SK-N-SH (cell line): ENCODE results near the gene TMEM126B. TPM values are rescaled to one million over a fixed set of nuclear protein-coding genes. Genes with fewer than 3 reads are reported as not detected.

ENCODE experiments used
- CTCF ChIA-PET: fragments of 300-600, 350-600 bp; formaldehyde crosslinking; extraction: SDS; loops from one replicate; lab custom pipeline; 2021; lab: Yijun Ruan, JAX
- POLR2A ChIA-PET: fragments of 350-600 bp; sonication (Branson Sonifier 250); formaldehyde crosslinking; extraction: SDS; loops from one replicate; lab custom pipeline; 2020; ENCODE audit warnings: antibody characterized with exemption, inconsistent platforms; lab: Yijun Ruan, JAX
- DNase-seq: peaks from one replicate; pipeline ENCODE4 v3.0.0; 2012
- H2AFZ ChIP-seq: fragments of 200-600 bp; sonication (generic); 2 replicates; pipeline ENCODE4 v1.8.1; 2016; ENCODE audit warnings: antibody characterized with exemption, mild to moderate bottlenecking, low read depth
- H3F3A ChIP-seq: fragments of 200-600 bp; sonication (generic); replicated peaks from 2 replicates; pipeline ENCODE3; 2016; ENCODE audit warnings: antibody characterized with exemption, mild to moderate bottlenecking; ENCODE audit not compliant: insufficient read depth
- H3K27ac ChIP-seq, 2 experiments: fragments of 200-500 bp in 1 of 2; fragments of 200-600 bp in 1 of 2; sonication (Bioruptor generic) in 1 of 2; sonication (generic), shearing (Covaris generic) in 1 of 2; 2 replicates each; pipeline versions ENCODE4 v1.5.1 to v1.6.1; 2014 to 2016; ENCODE audit warnings: low read depth in 2 of 2, inconsistent platforms in 1 of 2, low read length in 1 of 2, mild to moderate bottlenecking in 1 of 2, mixed read lengths in 1 of 2
- H3K27me3 ChIP-seq: fragments of 200-600 bp; sonication (generic), shearing (Covaris generic); 2 replicates; pipeline ENCODE4 v1.6.1; 2016; ENCODE audit warnings: mixed run types; ENCODE audit not compliant: insufficient read depth
- H3K36me3 ChIP-seq, 2 experiments: fragments of 200-500 bp in 1 of 2; fragments of 200-600 bp in 1 of 2; sonication (Bioruptor generic) in 1 of 2; sonication (generic) in 1 of 2; replicated peaks in 1 of 2; 2 replicates each; pipeline versions ENCODE3 to v1.5.1; 2014 to 2016; ENCODE audit warnings: low read length in 1 of 2, mild to moderate bottlenecking in 1 of 2; ENCODE audit not compliant: insufficient read depth in 2 of 2, control insufficient read depth in 1 of 2
- H3K4me1 ChIP-seq, 2 experiments: fragments of 200-500 bp in 1 of 2; fragments of 200-600 bp in 1 of 2; sonication (Bioruptor generic) in 1 of 2; sonication (generic), shearing (Covaris generic) in 1 of 2; 2 replicates each; pipeline versions ENCODE4 v1.5.1 to v1.6.1; 2014 to 2016; ENCODE audit warnings: low read depth in 1 of 2, low read length in 1 of 2, mixed run types in 1 of 2; ENCODE audit not compliant: insufficient read depth in 2 of 2, control insufficient read depth in 1 of 2
- H3K4me2 ChIP-seq: fragments of 200-600 bp; sonication (generic), shearing (Covaris generic); 2 replicates; pipeline ENCODE4 v1.6.1; 2017; ENCODE audit warnings: mixed run types
- H3K4me3 ChIP-seq, 2 experiments: fragments of 200-500 bp in 1 of 2; fragments of 200-600 bp in 1 of 2; sonication (Bioruptor generic) in 1 of 2; sonication (generic), shearing (Covaris generic) in 1 of 2; 2 replicates each; pipeline versions ENCODE4 v1.5.1 to v1.8.1; 2014 to 2016; ENCODE audit warnings: low read depth in 2 of 2, inconsistent platforms in 1 of 2, low read length in 1 of 2, mild to moderate bottlenecking in 1 of 2, mixed read lengths in 1 of 2, moderate library complexity in 1 of 2
- H3K79me2 ChIP-seq: fragments of 200-600 bp; sonication (generic); 2 replicates; pipeline ENCODE4 v1.8.1; 2017; ENCODE audit warnings: mild to moderate bottlenecking; ENCODE audit not compliant: insufficient read depth
- H3K9ac ChIP-seq: fragments of 200-600 bp; sonication (generic); 2 replicates; pipeline ENCODE4 v1.6.1; 2017; ENCODE audit warnings: mixed run types
- H3K9me2 ChIP-seq: fragments of 200-600 bp; sonication (generic); 2 replicates; pipeline ENCODE4 v1.6.1; 2017; ENCODE audit warnings: mixed run types
- H3K9me3 ChIP-seq: fragments of 200-600 bp; sonication (generic); 2 replicates; pipeline ENCODE4 v1.6.1; 2017; ENCODE audit warnings: mixed run types, mild to moderate bottlenecking, moderate library complexity
- H4K20me1 ChIP-seq: fragments of 200-600 bp; sonication (generic); 2 replicates; pipeline ENCODE4 v1.6.1; 2017; ENCODE audit warnings: mild to moderate bottlenecking, mixed run types; ENCODE audit not compliant: insufficient read depth
- EP300 ChIP-seq, 2 experiments: IDR thresholded peaks; 2 replicates each; pipeline versions ENCODE4 v1.4.0 to v1.6.1; 2012; ENCODE audit warnings: borderline replicate concordance in 1 of 2, low read depth in 1 of 2, low read length in 1 of 2
- EZH2phosphoT487 ChIP-seq: fragments of 200-600 bp; sonication (generic); IDR thresholded peaks from 2 replicates; pipeline ENCODE4 v1.6.1; 2017; ENCODE audit warnings: low read depth, mixed run types, mild to moderate bottlenecking, antibody characterized with exemption, moderate library complexity, borderline replicate concordance
- FOXJ3 ChIP-seq: sonication (generic); formaldehyde crosslinking; IDR thresholded peaks from 2 replicates; pipeline ENCODE4 v1.5.1; 2020; ENCODE audit warnings: mild to moderate bottlenecking, missing genetic modification reagents
- GABPA ChIP-seq: IDR thresholded peaks from 2 replicates; pipeline ENCODE4 v1.4.0; 2012; ENCODE audit warnings: low read depth, mild to moderate bottlenecking
- GATA2 ChIP-seq: sonication (generic); formaldehyde crosslinking; IDR thresholded peaks from 2 replicates; pipeline ENCODE4 v1.5.0; 2020; ENCODE audit warnings: mild to moderate bottlenecking, missing genetic modification reagents
- JUND ChIP-seq: IDR thresholded peaks from 2 replicates; pipeline ENCODE4 v1.4.0; 2012
- MEF2A ChIP-seq: IDR thresholded peaks from 2 replicates; pipeline ENCODE4 v1.4.0; 2012; ENCODE audit warnings: low read depth, borderline replicate concordance
- MXI1 ChIP-seq: IDR thresholded peaks from 2 replicates; pipeline ENCODE4 v1.6.1; 2012; ENCODE audit warnings: mild to moderate bottlenecking, low read depth, low read length, improper control_type of control experiment
- NFIC ChIP-seq: IDR thresholded peaks from 2 replicates; pipeline ENCODE4 v1.4.0; 2012; ENCODE audit warnings: borderline replicate concordance
- RCOR1 ChIP-seq: fragments of 150-350 bp; IDR thresholded peaks from 2 replicates; pipeline ENCODE4 v1.6.1; 2017; ENCODE audit warnings: antibody characterized with exemption, low read length
- REST ChIP-seq: IDR thresholded peaks from 2 replicates; pipeline ENCODE4 v1.6.1; 2012; ENCODE audit warnings: mild to moderate bottlenecking, low read depth, low read length, moderate library complexity
- RXRA ChIP-seq: IDR thresholded peaks from 2 replicates; pipeline ENCODE4 v1.4.0; 2012; ENCODE audit warnings: low read depth, mild to moderate bottlenecking, borderline replicate concordance
- SIN3A ChIP-seq: IDR thresholded peaks from 2 replicates; pipeline ENCODE4 v1.6.1; 2012; ENCODE audit warnings: low read depth, mild to moderate bottlenecking, low read length, moderate library complexity, borderline replicate concordance
- TCF12 ChIP-seq: IDR thresholded peaks from 2 replicates; pipeline ENCODE4 v1.4.0; 2012
- YY1 ChIP-seq: IDR thresholded peaks from 2 replicates; pipeline ENCODE4 v1.4.0; 2012; ENCODE audit warnings: low read depth, mild to moderate bottlenecking
- WGBS: methylation state at CpG from one replicate; pipeline ENCODE4 v1.1.6; 2017; ENCODE audit warnings: low lambda C conversion rate; 5-methylcytosine and 5-hydroxymethylcytosine counted together
- polyA plus RNA-seq, 3 experiments: library from polyadenylated mRNA; depleted of rRNA; stranded (reverse); fragments of >200 nt; gene quantifications; 2 replicates each; pipeline ENCODE4 v1.2.3, GENCODE V29; 2012
- TF ChIP-seq, protein P1 (sequence below): IDR thresholded peaks from 2 replicates; pipeline ENCODE4; 2012
- TF ChIP-seq, protein P2 (sequence below): fragments of 150-350 bp; IDR thresholded peaks from 2 replicates; pipeline ENCODE4 v1.6.1; 2017; ENCODE audit warnings: antibody characterized with exemption, low read length, low read depth, borderline replicate concordance

Gene TMEM126B
- polyA plus RNA-seq, 1 of the 3 experiments (the other 2 are of a cell fraction), result 27.7 TPM

DNA sequence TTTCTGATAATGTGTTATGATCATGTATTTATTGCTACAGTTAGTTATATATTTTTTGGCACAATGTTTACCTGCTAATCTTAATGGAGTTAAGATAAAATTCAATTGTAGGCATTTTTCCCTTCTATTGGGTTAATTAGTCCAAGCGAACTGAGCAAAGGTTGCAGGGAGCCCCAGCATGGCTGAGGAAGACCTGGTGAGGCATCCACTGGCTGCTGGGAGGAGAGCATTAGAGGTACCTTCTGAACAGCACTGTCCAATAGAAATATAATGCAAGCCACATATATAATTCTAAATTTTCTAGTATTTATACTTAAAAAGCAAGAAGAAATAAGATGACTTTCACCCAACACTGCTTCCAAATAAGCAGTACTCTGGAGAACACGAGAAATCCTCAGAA lies 18.7 kb downstream of the TMEM126B start:
- Histone ChIP-seq H2AFZ (peak overlapping the region; percentile 77), H3K27ac (peak overlapping the region; percentile 61 to 88; a peak in 3 of 4 replicates)

More for the DNA sequence above, 18.7 kb downstream of the TMEM126B start:
- WGBS, result 0% methylated on average over 2 of the region's 2 CpGs
- Histone ChIP-seq H3K36me3 (peaks cover 0 to 7% of the 10 kb centered on the region in 2 experiments), H3K4me3 (peak overlapping the region; percentile 75 to 91), H4K20me1 (no peaks in the 10 kb centered on the region), H3K79me2 (peaks cover 23% of the 10 kb centered on the region), H3K4me1 (peaks cover 7 to 17% of the 10 kb centered on the region in 2 experiments; a peak in 3 of 4 replicates), H3K4me2 (peak overlapping the region; percentile 65), H3K9me3 (no peaks in the 10 kb centered on the region), H3K27me3 (no peaks in the 10 kb centered on the region), H3K9ac (peak overlapping the region; percentile 79; the same call in 1 of the 2 replicates), H3F3A (peaks cover 12% of the 10 kb centered on the region), H3K9me2 (no peaks in the 10 kb centered on the region)
- DNase-seq, result peak; percentile 14
- CTCF ChIA-PET, result interaction anchor here (0.5 to 1.7 kb wide), 3 partner anchors 10 to 29 kb away, joined by 3 to 6 read pairs (median 3); no protein-coding TSS in a partner anchor
- TF ChIP-seq MEF2A (no peak), RXRA (no peak), GATA2 (CRISPR knock-in tag) (no peak), REST (no peak), TCF12 (no peak), MXI1 (no peak), YY1 (no peak), NFIC (no peak), GABPA (no peak), JUND (no peak), FOXJ3 (CRISPR knock-in tag) (no peak), RCOR1 (no peak), SIN3A (no peak), EP300 (IDR thresholded peaks at IDR 0.05; ENCODE audit: borderline replicate concordance in 1 of 2, low read depth in 1 of 2, low read length in 1 of 2) (no peak), EZH2phosphoT487 (no peak)
- TF ChIP-seq, protein P1, sequence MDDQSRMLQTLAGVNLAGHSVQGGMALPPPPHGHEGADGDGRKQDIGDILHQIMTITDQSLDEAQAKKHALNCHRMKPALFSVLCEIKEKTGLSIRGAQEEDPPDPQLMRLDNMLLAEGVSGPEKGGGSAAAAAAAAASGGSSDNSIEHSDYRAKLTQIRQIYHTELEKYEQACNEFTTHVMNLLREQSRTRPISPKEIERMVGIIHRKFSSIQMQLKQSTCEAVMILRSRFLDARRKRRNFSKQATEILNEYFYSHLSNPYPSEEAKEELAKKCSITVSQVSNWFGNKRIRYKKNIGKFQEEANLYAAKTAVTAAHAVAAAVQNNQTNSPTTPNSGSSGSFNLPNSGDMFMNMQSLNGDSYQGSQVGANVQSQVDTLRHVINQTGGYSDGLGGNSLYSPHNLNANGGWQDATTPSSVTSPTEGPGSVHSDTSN, result no peak
- TF ChIP-seq, protein P2, sequence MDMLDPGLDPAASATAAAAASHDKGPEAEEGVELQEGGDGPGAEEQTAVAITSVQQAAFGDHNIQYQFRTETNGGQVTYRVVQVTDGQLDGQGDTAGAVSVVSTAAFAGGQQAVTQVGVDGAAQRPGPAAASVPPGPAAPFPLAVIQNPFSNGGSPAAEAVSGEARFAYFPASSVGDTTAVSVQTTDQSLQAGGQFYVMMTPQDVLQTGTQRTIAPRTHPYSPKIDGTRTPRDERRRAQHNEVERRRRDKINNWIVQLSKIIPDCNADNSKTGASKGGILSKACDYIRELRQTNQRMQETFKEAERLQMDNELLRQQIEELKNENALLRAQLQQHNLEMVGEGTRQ, result no peak
- POLR2A ChIA-PET, result interaction anchor here (1.3 to 2.2 kb wide), 5 partner anchors 10 to 39 kb away, joined by 4 to 23 read pairs (median 9); partner anchors contain the start of genes CCDC89, CREBZF, DLG2 and TMEM126B
